GM18907 (cell line): Measurements from ENCODE around the gene SERPINA5.

ENCODE experiments used
- ATAC-seq: cut with Tn5 transposase; IDR thresholded peaks from one replicate; pipeline ENCODE4 v1.9.1; 2021; ENCODE audit warnings: mild to moderate bottlenecking, moderate library complexity; ENCODE audit not compliant: unreplicated experiment

Gene SERPINA5

DNA sequence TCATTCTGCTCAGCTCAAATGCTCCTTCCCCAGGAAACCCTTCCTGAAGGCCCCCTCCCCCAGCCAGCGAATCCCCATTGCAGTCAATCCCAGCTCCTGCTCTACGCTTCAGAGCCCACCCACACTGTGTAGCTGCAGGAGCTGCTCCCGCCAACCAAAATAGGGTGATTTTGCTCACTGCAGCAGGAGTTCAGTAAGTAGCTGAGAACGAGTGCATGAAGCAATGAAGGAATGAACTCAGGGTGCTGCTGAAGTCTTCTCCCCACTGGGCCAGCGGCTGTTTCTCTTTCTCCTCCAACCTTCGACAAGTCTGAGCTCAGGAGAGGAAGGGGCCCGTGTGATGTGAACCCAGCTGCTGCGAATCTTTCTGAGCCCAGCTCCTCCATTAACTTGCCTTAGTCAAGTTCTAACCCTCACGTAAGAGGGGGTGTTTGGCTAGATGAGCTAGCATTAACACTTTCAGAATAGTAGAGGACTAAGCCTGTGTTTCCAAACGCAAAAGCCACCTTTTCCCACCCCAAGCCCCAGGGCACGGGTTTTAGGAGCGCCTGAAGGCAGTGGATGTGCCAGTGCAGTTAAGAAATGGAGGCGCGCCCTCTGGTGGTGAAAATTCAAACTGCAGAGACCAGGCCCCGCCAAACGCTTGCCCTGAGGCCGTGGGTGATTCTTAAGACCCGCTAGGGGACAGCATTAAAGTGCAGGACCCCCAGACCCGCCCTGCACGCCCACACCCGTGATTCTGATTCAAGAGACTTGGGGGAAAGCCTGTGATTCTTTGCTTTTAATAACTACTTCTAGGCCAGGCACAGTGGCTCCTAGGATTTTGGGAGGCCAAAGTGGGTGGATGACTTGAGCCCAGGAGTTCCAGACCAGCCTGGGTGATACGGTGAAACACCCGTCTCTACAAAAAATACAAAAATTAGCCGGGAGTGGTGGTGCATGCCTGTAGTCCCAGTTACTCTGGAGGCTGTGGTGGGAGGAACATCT lies 31.9 kb upstream of the SERPINA5 start:
- ATAC-seq, result no peak

DNA sequence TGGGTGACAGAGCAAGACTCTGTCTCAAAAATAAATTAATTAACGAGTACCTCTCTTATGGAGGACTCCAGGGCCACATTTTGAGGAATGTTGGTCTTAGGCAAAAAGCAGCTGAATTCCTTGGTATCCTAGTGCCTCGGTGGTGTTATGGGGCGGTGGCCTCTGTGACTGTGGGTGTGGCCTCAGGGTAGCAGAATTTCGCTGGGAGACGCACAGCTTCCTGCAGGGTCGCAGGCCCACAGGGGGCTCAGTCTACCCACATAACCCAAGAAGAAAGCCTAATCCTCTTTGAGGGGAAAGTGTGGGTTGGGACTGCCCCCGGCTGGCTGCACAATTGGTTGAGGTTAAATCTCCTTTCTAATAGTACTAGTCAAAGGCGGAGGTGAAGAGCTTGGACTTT lies 31.2 kb upstream of the SERPINA5 start:
- no peak for ATAC-seq

DNA sequence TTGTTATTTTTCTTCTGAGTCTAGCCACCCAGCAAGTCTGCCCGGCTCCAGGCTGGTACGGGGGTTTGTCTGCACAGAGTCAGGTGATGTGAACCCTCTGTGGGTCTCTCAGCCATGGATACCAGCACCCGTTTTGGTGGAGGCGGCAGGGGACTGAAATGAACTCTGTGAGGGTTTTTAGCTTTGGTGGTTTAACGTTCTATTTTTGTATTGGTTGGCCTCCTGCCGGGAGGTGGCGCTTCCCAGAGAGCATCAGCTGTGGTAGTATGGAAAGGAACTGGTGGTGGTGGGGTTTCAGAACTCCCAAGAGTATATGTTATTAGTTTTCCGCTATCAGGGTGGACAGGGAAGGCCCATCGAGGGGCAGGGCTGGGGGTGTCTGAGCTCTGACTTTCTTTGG lies 25.2 kb upstream of the SERPINA5 start:
- ATAC-seq, result no peak

DNA sequence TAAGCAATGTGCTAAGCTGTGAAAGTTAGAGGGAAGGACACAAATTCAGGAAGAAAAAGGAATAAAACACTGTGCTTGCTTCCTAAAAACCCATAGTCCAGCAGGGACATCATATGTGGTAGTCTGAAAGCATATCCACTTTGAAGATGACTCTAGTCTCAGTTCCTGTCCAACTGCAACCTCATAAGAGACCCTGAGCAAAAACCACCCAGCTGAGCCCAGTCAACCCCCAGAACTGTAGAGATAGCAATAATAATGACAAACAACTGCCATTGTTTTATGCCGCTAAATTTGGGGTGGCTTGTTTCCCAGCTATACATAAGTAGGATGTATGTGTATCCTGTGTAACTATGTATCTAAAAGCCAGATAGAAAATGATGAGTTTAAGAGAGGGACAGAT lies 23.9 kb upstream of the SERPINA5 start:
- no peak for ATAC-seq

- no peak for ATAC-seq
These were observed 22.4 kb upstream of the SERPINA5 start for GRCh38 chr14:94558842-94559241.

DNA sequence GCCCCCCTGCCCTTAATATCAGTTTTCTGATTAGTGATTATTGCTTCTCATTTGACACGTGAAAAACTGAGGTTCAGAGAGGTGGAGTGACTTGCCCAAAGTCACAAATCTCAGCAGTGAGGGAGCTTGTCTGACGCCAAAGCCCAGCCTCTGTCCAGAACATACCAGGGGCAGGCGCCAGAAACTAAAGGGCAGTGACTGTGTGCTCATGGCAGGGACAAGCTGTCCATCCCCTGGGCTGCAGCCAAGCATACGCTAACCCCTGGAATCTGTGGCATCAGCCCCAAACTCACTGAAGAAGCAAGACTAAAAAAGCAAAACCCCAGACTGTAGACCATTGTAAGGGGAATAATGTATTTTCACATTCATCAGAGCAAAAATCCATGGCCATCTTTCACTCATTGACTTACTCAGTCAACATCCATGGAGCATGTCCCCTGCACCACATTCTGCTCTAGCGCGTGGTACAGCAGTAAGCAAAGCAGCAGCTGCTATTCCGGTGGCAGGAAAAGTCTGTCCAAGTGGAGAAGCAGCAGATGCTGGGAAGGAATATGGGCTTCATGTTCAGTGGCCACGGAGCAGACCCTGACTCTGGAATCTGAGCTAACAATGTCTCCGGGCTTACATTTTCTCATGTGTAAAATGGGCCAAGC lies 21.5 kb upstream of the SERPINA5 start:
- no peak for ATAC-seq

DNA sequence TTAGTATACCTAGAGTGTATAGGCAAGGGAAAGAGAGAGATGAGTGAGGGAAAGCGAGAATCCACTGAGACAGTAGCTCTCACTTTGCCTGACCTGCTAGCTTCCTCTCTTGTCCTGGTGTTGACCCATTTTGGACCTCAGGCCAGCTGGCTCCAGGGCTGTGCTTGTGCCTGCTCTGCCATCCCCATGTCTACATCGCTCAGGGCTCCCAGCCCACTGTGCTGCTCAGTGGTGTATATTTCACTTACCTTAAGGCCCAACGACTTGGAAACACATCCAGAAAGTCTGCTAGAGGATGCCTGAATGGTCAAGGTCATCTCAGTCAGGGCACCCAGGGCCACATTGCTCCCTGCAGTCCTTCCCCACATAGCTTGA lies 20.9 kb upstream of the SERPINA5 start:
- no peak for ATAC-seq

GRCh38 chr14:94560751-94561655 lies 20.2 kb upstream of the SERPINA5 start, which contains the start of gene SERPINA4:
Gene SERPINA4, plus strand, starts transcription at chr14:94561442. Its CDS starts 2,041 bp downstream, at chr14:94563483.
- ATAC-seq, result no peak

DNA sequence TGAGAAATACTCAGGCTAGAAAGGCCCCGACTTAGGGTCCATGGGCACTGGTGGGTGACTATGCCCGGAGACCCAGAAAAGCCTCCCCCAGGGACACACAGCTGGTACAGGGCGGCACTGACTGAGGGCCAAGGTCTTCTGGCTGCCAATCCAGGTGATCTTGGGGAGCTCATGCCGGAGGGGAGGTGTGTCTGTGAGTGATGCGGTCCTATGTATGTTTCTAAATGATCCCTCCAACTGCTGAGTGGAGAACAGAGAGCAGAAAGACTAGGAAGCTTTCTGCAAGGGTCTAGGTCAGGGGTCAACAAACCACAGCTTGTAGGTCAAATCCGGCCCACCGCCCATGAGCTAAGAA lies 19.6 kb upstream of the SERPINA5 start:
- no peak for ATAC-seq

DNA sequence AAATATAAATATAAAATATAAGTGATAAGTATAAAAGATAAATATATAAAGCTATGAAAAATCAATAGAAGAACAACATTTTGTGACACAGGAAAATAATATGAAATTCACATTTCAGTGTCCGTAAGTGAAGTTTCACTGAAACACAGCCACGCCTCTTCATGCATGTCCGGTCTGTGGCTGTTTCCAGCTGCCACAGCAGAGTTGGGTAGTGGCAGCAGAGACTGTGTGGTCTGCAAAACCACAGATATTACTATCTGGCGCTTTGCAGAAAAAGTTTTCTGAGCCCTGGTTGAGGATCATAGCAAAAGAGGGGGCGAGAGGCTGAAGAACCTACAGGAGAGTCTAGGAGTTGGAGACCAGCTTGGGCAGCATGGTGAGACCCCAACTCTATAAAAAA lies 19.2 kb upstream of the SERPINA5 start:
- ATAC-seq, result no peak

DNA sequence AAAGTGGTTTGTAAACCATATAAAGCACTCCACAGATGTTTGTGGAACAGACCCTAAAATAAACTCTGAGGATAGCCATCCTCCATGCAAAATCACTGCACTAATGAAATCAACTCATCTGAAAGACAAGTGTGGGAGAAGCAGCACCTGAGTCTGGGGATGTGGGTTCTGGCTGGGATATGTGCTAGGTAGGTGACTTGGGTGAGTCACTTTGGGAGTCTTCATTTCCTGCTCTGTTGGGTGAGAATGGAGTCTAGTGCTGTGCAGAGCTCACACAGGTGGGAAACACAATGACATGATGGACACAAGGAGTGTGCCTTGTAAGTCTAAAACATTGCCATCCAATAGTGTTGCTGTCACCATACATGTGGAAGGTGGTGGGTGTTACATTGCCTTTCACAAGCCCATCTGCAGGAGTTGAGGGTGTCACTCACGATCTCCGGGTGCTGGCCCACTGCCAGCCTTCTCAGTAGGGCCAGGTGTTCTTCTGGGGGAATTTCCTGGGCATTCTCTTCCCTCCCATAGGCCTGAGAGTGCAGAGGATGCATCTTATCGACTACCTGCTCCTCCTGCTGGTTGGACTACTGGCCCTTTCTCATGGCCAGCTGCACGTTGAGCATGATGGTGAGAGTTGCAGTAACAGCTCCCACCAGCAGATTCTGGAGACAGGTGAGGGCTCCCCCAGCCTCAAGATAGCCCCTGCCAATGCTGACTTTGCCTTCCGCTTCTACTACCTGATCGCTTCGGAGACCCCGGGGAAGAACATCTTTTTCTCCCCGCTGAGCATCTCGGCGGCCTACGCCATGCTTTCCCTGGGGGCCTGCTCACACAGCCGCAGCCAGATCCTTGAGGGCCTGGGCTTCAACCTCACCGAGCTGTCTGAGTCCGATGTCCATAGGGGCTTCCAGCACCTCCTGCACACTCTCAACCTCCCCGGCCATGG lies 18.0 kb upstream of the SERPINA5 start:
- no peak for ATAC-seq

GRCh38 chr14:94564381-94564780 lies 16.8 kb upstream of the SERPINA5 start:
- no peak for ATAC-seq

DNA sequence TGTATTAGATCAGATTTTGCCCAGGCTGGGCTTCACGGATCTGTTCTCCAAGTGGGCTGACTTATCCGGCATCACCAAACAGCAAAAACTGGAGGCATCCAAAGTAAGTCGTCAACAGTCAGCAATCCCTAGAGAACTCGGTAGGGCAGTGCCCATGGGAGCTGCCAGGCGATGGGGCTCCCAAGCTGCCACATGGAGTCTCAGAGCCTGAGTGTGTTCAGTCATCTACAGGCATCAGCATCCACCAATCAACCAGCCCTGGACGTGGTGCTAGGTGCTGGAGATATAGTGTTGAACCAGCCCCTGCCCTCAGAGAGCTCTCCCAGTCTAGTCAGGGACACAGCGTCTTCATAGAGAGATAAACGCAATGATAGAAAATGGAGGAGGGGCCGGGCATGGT lies 13.0 kb upstream of the SERPINA5 start:
- ATAC-seq, result no peak

GRCh38 chr14:94569381-94570001 lies 11.7 kb upstream of the SERPINA5 start:
- no peak for ATAC-seq

DNA sequence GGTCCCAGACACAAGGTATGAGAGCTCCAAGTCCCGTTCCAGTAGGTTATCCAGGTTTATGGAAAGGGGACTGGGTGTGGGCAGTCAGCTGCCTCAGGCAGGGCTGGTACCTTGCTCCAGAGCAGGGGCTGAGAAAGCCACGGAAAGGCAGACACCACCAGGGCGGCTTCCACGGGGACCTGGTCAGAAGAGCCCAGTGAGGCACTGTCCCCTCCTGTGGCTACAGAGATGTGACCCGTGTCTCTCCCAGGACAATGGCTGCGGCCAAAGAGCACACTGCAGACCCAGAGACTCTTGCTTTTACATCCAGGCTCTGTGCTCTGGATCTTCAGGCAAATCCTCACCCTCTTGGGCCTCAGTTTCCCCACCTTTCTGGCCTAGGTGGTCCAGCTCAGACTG lies 11.2 kb upstream of the SERPINA5 start:
- no peak for ATAC-seq

- ATAC-seq, result no peak
These were observed 10.8 kb upstream of the SERPINA5 start for GRCh38 chr14:94570440-94570839.

DNA sequence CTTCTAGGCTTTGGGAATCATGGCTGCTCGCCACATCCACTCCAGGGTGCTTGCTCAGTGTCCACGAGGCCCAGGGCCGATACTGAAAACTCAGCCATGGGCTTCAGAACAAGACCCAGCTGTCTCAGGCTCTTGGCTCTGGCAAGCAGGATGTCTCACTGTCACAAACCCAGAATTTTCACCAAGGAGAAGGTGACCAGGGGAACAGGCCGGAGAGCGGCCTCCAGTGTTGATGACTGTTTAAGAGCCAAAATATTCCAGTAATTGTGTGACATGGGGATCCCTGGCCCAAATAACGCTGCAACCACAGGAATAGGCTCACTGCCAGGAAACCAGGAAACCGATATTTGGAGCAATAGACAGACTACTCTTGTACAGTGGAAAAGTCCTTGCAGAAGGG lies 9.8 kb upstream of the SERPINA5 start:
- no peak for ATAC-seq

GRCh38 chr14:94571950-94572349 lies 9.3 kb upstream of the SERPINA5 start:
- no peak for ATAC-seq

- ATAC-seq, result no peak
These were observed 8.5 kb upstream of the SERPINA5 start for GRCh38 chr14:94572637-94573303.
